Metanephros (tissue), 2 donors: ENCODE results near the gene UBLCP1. TPM values are rescaled to one million over a fixed set of nuclear protein-coding genes. Genes with fewer than 3 reads are reported as not detected.

ENCODE experiments used
- small RNA-seq: library from RNA; depleted of rRNA; stranded (forward); fragments of <200 nt; gene quantifications from one replicate; pipeline ENCODE3, GENCODE V24; 2014; ENCODE audit warnings: low replicate concordance
- total RNA-seq: library from RNA; depleted of rRNA; stranded (reverse); fragments of >200 nt; gene quantifications from one replicate; pipeline ENCODE4 v1.2.3, GENCODE V29; 2014

The UBLCP1 gene
- 12.1 TPM for total RNA-seq

GRCh38 chr5:159262859-159263568, at the start of gene UBLCP1:
UBLCP1 (plus strand) TSS chr5:159263290; CDS start chr5:159268916, 5,626 bp downstream.

GRCh38 chr5:159330131-159330800, 67.2 kb downstream of the UBLCP1 start, which contains the start of gene IL12B:
IL12B (minus strand) TSS chr5:159330487; CDS start chr5:159326782, 3,705 bp downstream.

Small RNA genes within 50 kb of the gene (small RNA-seq; reads per million reads assigned to genes)
- gene RF00263 (not detected), gene RNU4ATAC2P (not detected)

Other genes with a start within 250 kb of the UBLCP1 start
- gene EBF1, start 163.4 kb upstream of the UBLCP1 start, total RNA-seq = 28.8 TPM
- 48.3 TPM for gene RNF145, start 53.7 kb upstream of the UBLCP1 start, total RNA-seq
- gene IL12B, start 67.2 kb downstream of the UBLCP1 start, total RNA-seq = not detected